IMR-90 (cell line): ENCODE data around the gene NAV1. TPM values are rescaled to one million over a fixed set of nuclear protein-coding genes. Genes with fewer than 3 reads are reported as not detected.

Experiments used
- ATAC-seq: fragments of 200-7000 bp; cut with Tn5 transposase; 2 replicates; pipeline ENCODE4 v1.9.1; 2020; ENCODE audit warnings: low read depth, mild to moderate bottlenecking, moderate library complexity
- BruUV-seq: library from RNA; stranded (reverse); fragments of 400-500 nt; replicated peaks from 2 replicates; lab custom pipeline; 2021; lab: Mats Ljungman, UMichigan
- CTCF ChIA-PET: fragments of 300-600 bp; formaldehyde crosslinking; extraction: SDS; loops from one replicate; lab custom pipeline; 2021; ENCODE audit warnings: antibody characterized with exemption; lab: Yijun Ruan, JAX
- POLR2A ChIA-PET: fragments of 300-600 bp; sonication (Branson Sonifier 250); formaldehyde crosslinking; loops from one replicate; lab custom pipeline; 2022; ENCODE audit warnings: antibody characterized with exemption; ENCODE audit not compliant: unreplicated experiment; lab: Charles Lee
- DNase-seq: peaks from one replicate; pipeline ENCODE4 v3.0.0; 2013
- H2AFZ ChIP-seq: replicated peaks from 2 replicates; pipeline ENCODE3; 2013; ENCODE audit warnings: low read length, mild to moderate bottlenecking; ENCODE audit not compliant: poor library complexity
- H2AK5ac ChIP-seq: 2 replicates; pipeline ENCODE4 v1.6.1; 2013; ENCODE audit warnings: low read depth, low read length, inconsistent platforms
- H2AK9ac ChIP-seq: replicated peaks from 2 replicates; pipeline ENCODE3; 2013; ENCODE audit warnings: mild to moderate bottlenecking, low read depth, low read length, moderate library complexity; ENCODE audit not compliant: poor library complexity
- H2BK120ac ChIP-seq: 2 replicates; pipeline ENCODE4 v1.6.1; 2013; ENCODE audit warnings: low read depth, low read length, inconsistent platforms
- H2BK15ac ChIP-seq: 3 replicates; pipeline ENCODE4 v1.6.1; 2013; ENCODE audit warnings: low read depth, low read length, inconsistent platforms
- H2BK20ac ChIP-seq: 2 replicates; pipeline ENCODE4 v1.6.1; 2013; ENCODE audit warnings: low read depth, mild to moderate bottlenecking, inconsistent platforms, low read length, moderate library complexity
- H2BK5ac ChIP-seq: 2 replicates; pipeline ENCODE4 v1.6.1; 2013; ENCODE audit warnings: mild to moderate bottlenecking, low read depth, low read length, inconsistent platforms; ENCODE audit not compliant: poor library complexity, severe bottlenecking
- H3K14ac ChIP-seq: replicated peaks from 2 replicates; pipeline ENCODE4 v1.6.1; 2013; ENCODE audit warnings: low read depth, low read length, inconsistent platforms
- H3K18ac ChIP-seq: 2 replicates; pipeline ENCODE4 v1.6.1; 2013; ENCODE audit warnings: low read depth, low read length, control low read depth
- H3K23ac ChIP-seq: 2 replicates; pipeline ENCODE4 v1.6.1; 2013; ENCODE audit warnings: low read depth, low read length, inconsistent platforms
- H3K27ac ChIP-seq: 2 replicates; pipeline ENCODE4 v1.5.1; 2013; ENCODE audit warnings: mild to moderate bottlenecking, control low read depth, low read length; ENCODE audit not compliant: insufficient read depth
- H3K27me3 ChIP-seq: 2 replicates; pipeline ENCODE4 v1.6.1; 2013; ENCODE audit warnings: low read length; ENCODE audit not compliant: control insufficient read depth, insufficient read depth
- H3K36me3 ChIP-seq: 2 replicates; pipeline ENCODE4 v1.6.1; 2013; ENCODE audit warnings: low read length, mixed read lengths; ENCODE audit not compliant: control insufficient read depth, insufficient read depth
- H3K4ac ChIP-seq: 2 replicates; pipeline ENCODE4 v1.6.1; 2013; ENCODE audit warnings: low read depth, low read length, inconsistent platforms
- H3K4me1 ChIP-seq: 2 replicates; pipeline ENCODE4 v1.6.1; 2013; ENCODE audit warnings: low read length, mixed read lengths; ENCODE audit not compliant: control insufficient read depth, insufficient read depth
- H3K4me2 ChIP-seq: 2 replicates; pipeline ENCODE4 v1.6.1; 2013; ENCODE audit warnings: low read depth, mild to moderate bottlenecking, control low read depth, low read length, moderate library complexity
- H3K4me3 ChIP-seq: 2 replicates; pipeline ENCODE4 v1.5.1; 2013; ENCODE audit warnings: low read depth, mild to moderate bottlenecking, control low read depth, low read length, moderate library complexity; ENCODE audit not compliant: insufficient read depth
- H3K56ac ChIP-seq: 2 replicates; pipeline ENCODE4 v1.6.1; 2013; ENCODE audit warnings: low read length, inconsistent platforms; ENCODE audit not compliant: insufficient read depth; ENCODE audit errors: extremely low read depth
- H3K79me1 ChIP-seq, 2 experiments: 2 replicates each; pipeline ENCODE4 v1.6.1; 2013; ENCODE audit warnings: low read length in 2 of 2, inconsistent platforms in 1 of 2, low read depth in 1 of 2
- H3K9ac ChIP-seq: 2 replicates; pipeline ENCODE4 v1.6.1; 2013; ENCODE audit warnings: low read depth, low read length, control low read depth
- H3K9me1 ChIP-seq: 2 replicates; pipeline ENCODE4 v1.6.1; 2013; ENCODE audit warnings: low read length, inconsistent platforms; ENCODE audit not compliant: insufficient read depth
- H3K9me3 ChIP-seq: 2 replicates; pipeline ENCODE4 v1.6.1; 2013; ENCODE audit warnings: low read length; ENCODE audit not compliant: control insufficient read depth, insufficient read depth
- H4K20me1 ChIP-seq: 2 replicates; pipeline ENCODE4 v1.6.1; 2013; ENCODE audit warnings: low read length, inconsistent platforms; ENCODE audit not compliant: insufficient read depth
- H4K5ac ChIP-seq: 2 replicates; pipeline ENCODE4 v1.6.1; 2013; ENCODE audit warnings: mild to moderate bottlenecking, low read depth, low read length, control low read depth
- H4K8ac ChIP-seq, 2 experiments: 2 replicates each; pipeline ENCODE4 v1.6.1; 2013; ENCODE audit warnings: low read depth in 2 of 2, low read length in 2 of 2, control low read depth in 1 of 2, inconsistent platforms in 1 of 2
- H4K91ac ChIP-seq: 2 replicates; pipeline ENCODE4 v1.6.1; 2013; ENCODE audit warnings: low read depth, low read length, inconsistent platforms; ENCODE audit not compliant: insufficient read depth
- POLR2A ChIP-seq: IDR thresholded peaks from 2 replicates; pipeline ENCODE4 v1.6.1; 2012; ENCODE audit warnings: mild to moderate bottlenecking, low read depth, low read length
- dilution Hi-C: fragments of 300-500 bp; cut with HindIII; formaldehyde crosslinking; loops from one replicate; pipeline ENCODE4 v1.14.3; 2018; ENCODE audit warnings: low sequenced_read_pairs; ENCODE audit not compliant: unreplicated experiment
- in situ Hi-C: fragments of 300-500 bp; cut with MboI; formaldehyde crosslinking; loops from 3 replicates; pipeline ENCODE4 v1.14.3; 2019; ENCODE audit warnings: low sequenced_read_pairs, inconsistent platforms, mixed read lengths
- intact Hi-C: fragments of 100-400 bp; cut with micrococcal nuclease; formaldehyde crosslinking; loops from 2 replicates; pipeline ENCODE4 v1.10.0; 2022
- polyA plus RNA-seq, 3 experiments: library from polyadenylated mRNA; depleted of rRNA; stranded (reverse); fragments of >200 nt; gene quantifications; 2 replicates each; pipeline ENCODE4 v1.2.3, GENCODE V29; 2012; ENCODE audit warnings: low replicate concordance in 1 of 3
- total RNA-seq: library from RNA; depleted of rRNA; stranded (reverse); fragments of >200 nt; gene quantifications from 2 replicates; pipeline ENCODE4 v1.2.3, GENCODE V29; 2012
- TF ChIP-seq, protein P1 (sequence below): fragments of 150-350 bp; IDR thresholded peaks from 2 replicates; pipeline ENCODE4 v1.6.1; 2017; ENCODE audit warnings: mild to moderate bottlenecking, antibody characterized with exemption, low read length, low read depth

The NAV1 gene
- total and polyA plus RNA-seq, 2 of the 4 experiments (the other 2 are of a cell fraction) = 14.0 to 23.1 TPM

- intact Hi-C loops (no loop called here), dilution Hi-C loops (no loop called here), in situ Hi-C loops (loop anchor here (5.0 to 10.0 kb wide), 2 partner anchors 63 to 86 kb away; no protein-coding TSS in a partner anchor)
- Histone ChIP-seq H3K36me3 (no peaks in the 10 kb centered on the region; the same call in 1 of the 2 replicates), H3K56ac (peak overlapping the region; percentile 84), H2BK120ac (peak overlapping the region; percentile 98), H3K23ac (peak overlapping the region; percentile 97), H3K18ac (peak overlapping the region; percentile 99), H2AK5ac (peak overlapping the region; percentile 100), H4K5ac (peak overlapping the region; percentile 98), H3K79me1 (peaks cover 39 to 81% of the 10 kb centered on the region in 2 experiments), H3K9me1 (peaks cover 30% of the 10 kb centered on the region), H3K9ac (peak overlapping the region; percentile 30), H2BK20ac (peak overlapping the region; percentile 97), H3K14ac (peak overlapping the region; percentile 97), H2AFZ (peak overlapping the region; percentile 6), H2BK5ac (peak overlapping the region; percentile 99), H4K8ac (peak overlapping the region; percentile 90 to 93), H4K91ac (peak overlapping the region; percentile 99), H2BK15ac (peak overlapping the region; percentile 60), H3K27ac (peak overlapping the region; percentile 82), H3K9me3 (no peaks in the 10 kb centered on the region), H3K4ac (peak overlapping the region; percentile 97), H3K4me1 (peaks cover 42% of the 10 kb centered on the region), H3K4me2 (no peak overlapping the region), H3K27me3 (no peaks in the 10 kb centered on the region), H3K4me3 (no peak overlapping the region), H4K20me1 (peaks cover 11% of the 10 kb centered on the region), H2AK9ac (peak overlapping the region; percentile 59)
- TF ChIP-seq, protein P1, sequence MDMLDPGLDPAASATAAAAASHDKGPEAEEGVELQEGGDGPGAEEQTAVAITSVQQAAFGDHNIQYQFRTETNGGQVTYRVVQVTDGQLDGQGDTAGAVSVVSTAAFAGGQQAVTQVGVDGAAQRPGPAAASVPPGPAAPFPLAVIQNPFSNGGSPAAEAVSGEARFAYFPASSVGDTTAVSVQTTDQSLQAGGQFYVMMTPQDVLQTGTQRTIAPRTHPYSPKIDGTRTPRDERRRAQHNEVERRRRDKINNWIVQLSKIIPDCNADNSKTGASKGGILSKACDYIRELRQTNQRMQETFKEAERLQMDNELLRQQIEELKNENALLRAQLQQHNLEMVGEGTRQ = no peak
- peak; percentile 26; the same call in 1 of the 2 replicates for TF ChIP-seq POLR2A
- no TSS peak for BruUV-seq
- CTCF ChIA-PET = interaction anchor here (0.9 to 1.8 kb wide), 5 partner anchors 10 to 148 kb away, joined by 3 to 4 read pairs (median 3); no protein-coding TSS in a partner anchor
- no peak for DNase-seq
- ATAC-seq = no peak
- POLR2A ChIA-PET = interaction anchor here (1.3 kb wide), 1 partner anchor 89 kb away, joined by 4 read pairs; no protein-coding TSS in a partner anchor
Measured at GRCh38 chr1:201561601-201562000, 22.7 kb downstream of the NAV1 start.
